AG08396 (cell line): ENCODE data around the gene CEP85.
"Not testable (repeated sequence)": the region's sequence is repeated elsewhere in the genome, so short reads cannot be mapped to it uniquely, and the experiment has no call there.

Experiments used
- DNase-seq: peaks from one replicate; pipeline ENCODE4 v3.0.0; 2012; ENCODE audit warnings: low spot score, mixed read lengths

Gene CEP85

GRCh38 chr1:26290882-26291261 lies 56.9 kb downstream of the CEP85 start:
- DNase-seq = no peak

- no peak for DNase-seq
Measured at GRCh38 chr1:26291433-26291832, 57.4 kb downstream of the CEP85 start.

GRCh38 chr1:26291939-26292338 lies 57.9 kb downstream of the CEP85 start:
- no peak for DNase-seq

- not testable (repeated sequence) for DNase-seq
Measured at GRCh38 chr1:26292735-26293134, 58.7 kb downstream of the CEP85 start.

GRCh38 chr1:26293911-26294463 lies 60.0 kb downstream of the CEP85 start:
- DNase-seq = no peak

- no peak for DNase-seq
Measured at GRCh38 chr1:26295194-26296138, 61.5 kb downstream of the CEP85 start.

- no peak for DNase-seq
Measured at GRCh38 chr1:26296340-26297056, 62.5 kb downstream of the CEP85 start.

GRCh38 chr1:26297057-26297790 lies 63.2 kb downstream of the CEP85 start:
- DNase-seq = no peak

- DNase-seq = no peak
Measured at GRCh38 chr1:26297791-26298124, 63.8 kb downstream of the CEP85 start.

- DNase-seq = no peak
Measured at GRCh38 chr1:26300578-26301275, 66.7 kb downstream of the CEP85 start.

- peak; percentile 78 for DNase-seq
Measured at GRCh38 chr1:26302733-26303405, 68.9 kb downstream of the CEP85 start.

GRCh38 chr1:26305667-26306289 lies 71.8 kb downstream of the CEP85 start:
- DNase-seq = no peak

- peak; percentile 94 for DNase-seq
Measured at GRCh38 chr1:26306290-26307229, 72.6 kb downstream of the CEP85 start, which contains the start of gene UBXN11. TSS of gene UBXN11 (minus strand) at chr1:26306636. CDS start at chr1:26302883, 3,753 bp downstream.

- DNase-seq = no peak
Measured at GRCh38 chr1:26307363-26307781, 73.4 kb downstream of the CEP85 start.

GRCh38 chr1:26307966-26308899 lies 74.2 kb downstream of the CEP85 start:
- DNase-seq = not testable (repeated sequence)

- no peak for DNase-seq
Measured at GRCh38 chr1:26314501-26314900, 80.5 kb downstream of the CEP85 start.

- DNase-seq = no peak
Measured at GRCh38 chr1:26315874-26316850, 82.2 kb downstream of the CEP85 start.
